Mesendoderm (in vitro differentiated cells): Measurements from ENCODE around the gene MTUS2.

Experiments
- DNase-seq: peaks from one replicate; pipeline ENCODE4 v3.0.0; 2013
- H2AK5ac ChIP-seq: 2 replicates; pipeline ENCODE4 v1.6.1; 2013; ENCODE audit warnings: low read length, inconsistent platforms
- H2BK120ac ChIP-seq: 2 replicates; pipeline ENCODE4 v1.6.1; 2013; ENCODE audit warnings: low read depth, mild to moderate bottlenecking, low read length, moderate library complexity, mixed read lengths
- H2BK15ac ChIP-seq: replicated peaks from 2 replicates; pipeline ENCODE4 v1.6.1; 2013; ENCODE audit warnings: low read depth, mild to moderate bottlenecking, moderate library complexity
- H2BK5ac ChIP-seq: 2 replicates; pipeline ENCODE4 v1.6.1; 2013; ENCODE audit warnings: low read length, inconsistent platforms
- H3K18ac ChIP-seq: 2 replicates; pipeline ENCODE4 v1.6.1; 2013; ENCODE audit warnings: mild to moderate bottlenecking, low read length, mixed read lengths
- H3K23ac ChIP-seq: one replicate; pipeline ENCODE4 v1.6.1; 2013; ENCODE audit warnings: low read length
- H3K27ac ChIP-seq: 2 replicates; pipeline ENCODE4 v1.5.1; 2013; ENCODE audit warnings: low read depth, mild to moderate bottlenecking, inconsistent platforms, low read length, moderate library complexity
- H3K27me3 ChIP-seq: 2 replicates; pipeline ENCODE4 v1.6.1; 2013; ENCODE audit warnings: low read length, control low read depth, mild to moderate bottlenecking, inconsistent platforms; ENCODE audit not compliant: insufficient read depth, poor library complexity
- H3K36me3 ChIP-seq: 2 replicates; pipeline ENCODE4 v1.6.1; 2013; ENCODE audit warnings: low read length, inconsistent platforms; ENCODE audit not compliant: control insufficient read depth, insufficient read depth
- H3K4ac ChIP-seq: one replicate; pipeline ENCODE4 v1.6.1; 2013; ENCODE audit warnings: low read depth, mild to moderate bottlenecking, low read length, moderate library complexity
- H3K4me1 ChIP-seq: 2 replicates; pipeline ENCODE4 v1.6.1; 2013; ENCODE audit warnings: low read depth, low read length, inconsistent platforms; ENCODE audit not compliant: control insufficient read depth
- H3K4me2 ChIP-seq: 2 replicates; pipeline ENCODE4 v1.6.1; 2013; ENCODE audit warnings: low read length
- H3K4me3 ChIP-seq: 2 replicates; pipeline ENCODE4 v1.5.1; 2013; ENCODE audit warnings: mild to moderate bottlenecking, low read length
- H3K56ac ChIP-seq: one replicate; pipeline ENCODE4 v1.6.1; 2013; ENCODE audit warnings: low read length
- H3K79me1 ChIP-seq: 2 replicates; pipeline ENCODE4 v1.6.1; 2013; ENCODE audit warnings: low read length, inconsistent platforms
- H3K79me2 ChIP-seq: 2 replicates; pipeline ENCODE4 v1.6.1; 2013; ENCODE audit warnings: mild to moderate bottlenecking, low read length; ENCODE audit not compliant: control insufficient read depth, insufficient read depth
- H3K9ac ChIP-seq: 2 replicates; pipeline ENCODE4 v1.6.1; 2013; ENCODE audit warnings: low read length, inconsistent platforms
- H4K5ac ChIP-seq: one replicate; pipeline ENCODE4 v1.6.1; 2013; ENCODE audit warnings: low read length
- H4K8ac ChIP-seq: one replicate; pipeline ENCODE4 v1.6.1; 2013; ENCODE audit warnings: low read depth, mild to moderate bottlenecking, control low read depth, low read length, moderate library complexity
- WGBS: extraction: QIAGEN DNeasy Blood & Tissue Kit; methylation state at CpG from one replicate; pipeline ENCODE4 v1.1.7; 2013; ENCODE audit warnings: low lambda C conversion rate, missing lambda C conversion rate; ENCODE audit not compliant: insufficient coverage; ENCODE audit errors: extremely low coverage; 5-methylcytosine and 5-hydroxymethylcytosine counted together

Gene MTUS2

DNA sequence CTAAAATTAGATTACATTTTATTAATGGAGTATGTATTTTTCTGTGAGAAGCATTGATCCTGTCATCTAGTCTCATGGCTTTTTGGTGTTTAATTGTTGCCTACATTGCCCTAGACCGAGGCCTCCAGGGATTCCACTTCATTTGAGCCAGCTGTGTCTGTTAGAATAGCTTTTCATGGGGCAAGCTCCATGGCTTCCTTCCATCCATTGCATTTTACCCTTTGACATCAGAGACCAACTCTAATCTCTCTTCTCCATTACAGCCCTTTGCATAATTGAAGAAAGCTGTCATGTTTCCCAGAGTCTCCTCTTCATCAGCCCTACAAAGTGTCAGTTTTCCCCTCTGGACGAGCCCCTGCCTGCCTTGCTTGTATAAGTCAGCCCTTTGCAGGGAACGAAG is 70.6 kb downstream of the MTUS2 start:
- Histone ChIP-seq H3K79me2 (no peaks in the 10 kb centered on the region), H2BK5ac (no peak overlapping the region), H3K27me3 (no peaks in the 10 kb centered on the region), H4K8ac (no peak overlapping the region), H3K4me3 (no peak overlapping the region), H3K9ac (no peak overlapping the region), H3K4me1 (no peaks in the 10 kb centered on the region), H2BK15ac (no peak overlapping the region), H3K56ac (no peak overlapping the region), H3K27ac (no peak overlapping the region), H3K36me3 (no peaks in the 10 kb centered on the region), H3K18ac (no peak overlapping the region), H4K5ac (no peak overlapping the region), H3K4ac (no peak overlapping the region), H2BK120ac (no peak overlapping the region), H3K79me1 (no peaks in the 10 kb centered on the region), H3K4me2 (no peak overlapping the region), H2AK5ac (no peak overlapping the region), H3K23ac (no peak overlapping the region)
- no peak for DNase-seq
- no CpG with 5 or more reads among the region's 3 CpGs for WGBS

DNA sequence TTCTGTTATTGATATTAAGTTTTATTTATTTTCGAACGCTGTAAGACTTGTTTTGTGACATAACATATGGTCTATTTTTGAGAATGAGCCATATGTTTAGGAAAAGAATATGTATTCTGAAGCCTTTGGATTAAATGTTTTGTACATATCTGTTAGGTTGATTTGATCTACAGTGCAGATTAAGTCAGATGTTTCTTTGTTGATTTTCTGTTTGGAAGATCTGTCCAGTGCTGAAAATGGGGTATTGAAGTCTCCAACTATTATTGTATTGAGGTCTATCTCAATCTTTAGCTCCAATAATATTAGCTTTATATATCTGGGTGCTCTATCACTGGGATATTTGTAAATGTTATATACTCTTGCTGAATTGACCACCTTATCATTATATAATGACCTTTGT is 97.9 kb downstream of the MTUS2 start:
- no peaks in the 10 kb centered on the region for H3K79me1 ChIP-seq
- no peak overlapping the region for H3K56ac ChIP-seq
- no peak overlapping the region for H2AK5ac ChIP-seq
- H2BK15ac ChIP-seq, result no peak overlapping the region
- no peak overlapping the region for H3K4me2 ChIP-seq
- H3K27me3 ChIP-seq, result no peaks in the 10 kb centered on the region
- WGBS, result 100% methylated on average over 2 of the region's 2 CpGs
- H3K36me3 ChIP-seq, result no peaks in the 10 kb centered on the region
- H3K18ac ChIP-seq, result no peak overlapping the region
- H3K4me3 ChIP-seq, result no peak overlapping the region
- DNase-seq, result no peak
- H3K23ac ChIP-seq, result no peak overlapping the region
- no peak overlapping the region for H3K27ac ChIP-seq
- no peak overlapping the region for H2BK120ac ChIP-seq
- H3K9ac ChIP-seq, result no peak overlapping the region
- no peak overlapping the region for H4K5ac ChIP-seq
- no peak overlapping the region for H3K4ac ChIP-seq
- H2BK5ac ChIP-seq, result no peak overlapping the region
- no peaks in the 10 kb centered on the region for H3K4me1 ChIP-seq
- no peak overlapping the region for H4K8ac ChIP-seq
- no peaks in the 10 kb centered on the region for H3K79me2 ChIP-seq

DNA sequence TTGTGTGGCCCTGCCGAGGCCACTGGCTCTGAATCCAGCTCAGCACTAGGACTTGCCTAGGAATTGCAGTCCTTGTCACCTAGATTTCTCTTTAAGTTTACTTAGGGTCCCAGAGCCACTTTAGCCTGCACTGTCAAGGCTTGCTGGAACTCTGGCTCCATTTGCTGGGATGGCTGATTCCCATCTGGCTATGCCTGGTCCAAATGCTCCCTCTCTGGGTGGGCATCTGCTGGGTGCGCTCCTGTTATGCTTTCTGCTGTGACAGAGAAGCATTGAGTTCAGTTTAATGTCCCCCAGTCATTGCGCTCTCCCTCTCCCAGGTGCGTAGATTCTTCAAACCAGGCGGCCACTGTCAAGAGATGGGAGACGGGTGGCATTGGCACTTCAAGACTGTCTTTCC is 102.2 kb downstream of the MTUS2 start:
- no peaks in the 10 kb centered on the region for H3K79me2 ChIP-seq

DNA sequence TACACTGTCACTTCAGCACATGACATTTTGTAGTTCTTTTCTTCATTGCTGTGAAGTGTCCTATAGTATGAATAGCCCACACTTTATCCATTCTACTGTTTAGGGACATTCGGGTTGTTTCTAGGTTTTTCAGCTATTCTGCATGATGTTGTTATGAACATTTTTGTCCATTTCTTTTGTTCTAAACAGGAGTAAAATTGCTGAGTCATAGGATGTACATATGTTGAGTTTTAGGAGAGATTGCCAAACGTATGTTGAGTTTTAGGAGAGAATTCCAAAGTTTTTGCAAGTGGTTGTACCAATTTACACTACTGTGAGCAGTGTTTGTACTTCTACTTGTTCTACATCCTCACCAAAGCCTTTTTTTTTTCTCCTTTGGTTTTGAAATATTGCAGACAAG is 115.0 kb downstream of the MTUS2 start:
- no peak overlapping the region for H2BK120ac ChIP-seq
- no peak overlapping the region for H3K18ac ChIP-seq
- no peak overlapping the region for H3K23ac ChIP-seq
- H3K4me3 ChIP-seq, result no peak overlapping the region
- no peak overlapping the region for H4K8ac ChIP-seq
- no peak overlapping the region for H3K4ac ChIP-seq
- H3K27ac ChIP-seq, result no peak overlapping the region
- H3K56ac ChIP-seq, result no peak overlapping the region
- no peaks in the 10 kb centered on the region for H3K79me2 ChIP-seq
- no peak overlapping the region for H3K9ac ChIP-seq
- no peaks in the 10 kb centered on the region for H3K79me1 ChIP-seq
- no peaks in the 10 kb centered on the region for H3K36me3 ChIP-seq
- no peak overlapping the region for H2AK5ac ChIP-seq
- H3K27me3 ChIP-seq, result no peaks in the 10 kb centered on the region
- H2BK5ac ChIP-seq, result no peak overlapping the region
- no peak overlapping the region for H3K4me2 ChIP-seq
- no peak overlapping the region for H4K5ac ChIP-seq
- DNase-seq, result no peak
- H3K4me1 ChIP-seq, result no peaks in the 10 kb centered on the region
- no peak overlapping the region for H2BK15ac ChIP-seq
- WGBS, result no CpG with 5 or more reads among the region's 2 CpGs

More for the DNA sequence above, 102.2 kb downstream of the MTUS2 start:
- H3K4me3 ChIP-seq, result no peak overlapping the region
- H3K36me3 ChIP-seq, result no peaks in the 10 kb centered on the region
- H3K23ac ChIP-seq, result no peak overlapping the region
- no peak overlapping the region for H2BK15ac ChIP-seq
- H2AK5ac ChIP-seq, result no peak overlapping the region
- no peak for DNase-seq
- no peak overlapping the region for H3K27ac ChIP-seq
- H4K8ac ChIP-seq, result no peak overlapping the region
- no peak overlapping the region for H2BK5ac ChIP-seq
- no peak overlapping the region for H3K18ac ChIP-seq
- H3K4ac ChIP-seq, result no peak overlapping the region
- H3K9ac ChIP-seq, result no peak overlapping the region
- H4K5ac ChIP-seq, result no peak overlapping the region
- no peaks in the 10 kb centered on the region for H3K4me1 ChIP-seq
- H3K56ac ChIP-seq, result no peak overlapping the region
- H3K27me3 ChIP-seq, result no peaks in the 10 kb centered on the region
- H2BK120ac ChIP-seq, result no peak overlapping the region
- H3K79me1 ChIP-seq, result no peaks in the 10 kb centered on the region
- WGBS, result no CpG with 5 or more reads among the region's 6 CpGs
- no peak overlapping the region for H3K4me2 ChIP-seq

DNA sequence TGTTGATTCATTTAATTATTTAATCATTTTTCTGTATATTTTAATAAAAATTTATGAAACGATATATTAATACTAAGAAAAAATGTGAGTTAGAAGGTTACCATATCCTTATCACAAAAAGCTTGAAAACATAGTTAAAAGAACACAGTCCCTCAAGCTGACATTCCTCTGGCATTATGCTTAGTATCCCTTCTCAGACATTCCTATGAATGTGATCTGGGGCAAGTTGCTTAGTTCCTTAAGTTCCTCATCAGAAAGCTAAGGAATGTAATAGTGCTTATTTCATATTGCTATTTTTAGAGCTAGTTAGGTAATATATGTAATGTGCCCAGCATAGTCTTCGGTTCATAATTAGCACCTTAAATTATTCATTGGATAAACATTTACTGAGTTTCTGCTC is 122.8 kb downstream of the MTUS2 start:
- no peak overlapping the region for H2AK5ac ChIP-seq
- no peak overlapping the region for H2BK5ac ChIP-seq
- no peak for DNase-seq
- H4K8ac ChIP-seq, result no peak overlapping the region
- no peaks in the 10 kb centered on the region for H3K27me3 ChIP-seq
- H3K18ac ChIP-seq, result no peak overlapping the region
- H3K27ac ChIP-seq, result no peak overlapping the region
- no peak overlapping the region for H3K4me2 ChIP-seq
- no peak overlapping the region for H2BK15ac ChIP-seq
- no peak overlapping the region for H3K56ac ChIP-seq
- H3K4me1 ChIP-seq, result no peaks in the 10 kb centered on the region
- H3K9ac ChIP-seq, result no peak overlapping the region
- WGBS, result no CpG with 5 or more reads among the region's 2 CpGs
- no peaks in the 10 kb centered on the region for H3K36me3 ChIP-seq
- H3K79me2 ChIP-seq, result no peaks in the 10 kb centered on the region
- H4K5ac ChIP-seq, result no peak overlapping the region
- H2BK120ac ChIP-seq, result no peak overlapping the region
- H3K23ac ChIP-seq, result no peak overlapping the region
- H3K4ac ChIP-seq, result no peak overlapping the region
- no peaks in the 10 kb centered on the region for H3K79me1 ChIP-seq
- H3K4me3 ChIP-seq, result no peak overlapping the region

- Histone ChIP-seq H3K18ac (no peak overlapping the region), H3K27me3 (no peaks in the 10 kb centered on the region), H3K79me2 (no peaks in the 10 kb centered on the region), H3K4me2 (no peak overlapping the region), H3K4me3 (no peak overlapping the region), H3K79me1 (no peaks in the 10 kb centered on the region), H3K4ac (no peak overlapping the region), H2BK120ac (no peak overlapping the region), H3K56ac (no peak overlapping the region), H2BK15ac (no peak overlapping the region), H3K27ac (no peak overlapping the region), H3K23ac (no peak overlapping the region), H3K9ac (no peak overlapping the region), H2AK5ac (no peak overlapping the region), H4K5ac (no peak overlapping the region), H4K8ac (no peak overlapping the region), H3K36me3 (no peaks in the 10 kb centered on the region), H3K4me1 (no peaks in the 10 kb centered on the region), H2BK5ac (no peak overlapping the region)
- 100% methylated on average over 1 of the region's 4 CpGs for WGBS
- DNase-seq, result no peak
Observed at GRCh38 chr13:28953714-28954418, 133.7 kb downstream of the MTUS2 start.
